B cell (primary cell): Measurements from ENCODE around the gene ARHGEF17. TPM values are rescaled to one million over a fixed set of nuclear protein-coding genes. Genes with fewer than 3 reads are reported as not detected.

Experiments used
- ATAC-seq: fragments of 200-7000 bp; cut with Tn5 transposase; one replicate; pipeline ENCODE4 v1.10.0; 2021; ENCODE audit warnings: low read depth, mild to moderate bottlenecking, moderate number of reproducible peaks, moderate library complexity
- CTCF ChIA-PET: fragments of 350-600 bp; sonication (Branson Sonifier 250); formaldehyde crosslinking; loops from one replicate; lab custom pipeline; 2021; ENCODE audit warnings: antibody characterized with exemption, inconsistent platforms; lab: Charles Lee
- POLR2A ChIA-PET: fragments of 350-600 bp; sonication (Branson Sonifier 250); formaldehyde crosslinking; loops from one replicate; lab custom pipeline; 2021; ENCODE audit warnings: antibody characterized with exemption; lab: Charles Lee
- DNase-seq: peaks from one replicate; pipeline ENCODE4 v3.0.0; 2013
- H2AFZ ChIP-seq: 2 replicates; pipeline ENCODE4 v1.6.1; 2012; ENCODE audit warnings: mild to moderate bottlenecking, low read depth, low read length; ENCODE audit not compliant: insufficient read depth, poor library complexity, severe bottlenecking
- H3K27ac ChIP-seq, 2 donors: 1 replicate in 1 of 2; 2 replicates in 1 of 2; pipeline ENCODE4 v1.5.1; 2012 to 2013; ENCODE audit warnings: low read length in 2 of 2, mild to moderate bottlenecking in 2 of 2, moderate library complexity in 1 of 2
- H3K27me3 ChIP-seq, 4 experiments: fragments of 200-600 bp in 1 of 4; sonication (generic) in 1 of 4; replicated peaks in 1 of 4; 1 replicate in 2 of 4; 2 replicates in 2 of 4; pipeline versions ENCODE4 v1.6.1 to v1.7.0; 2013 to 2016; ENCODE audit warnings: low read length in 3 of 4, mild to moderate bottlenecking in 2 of 4, mixed read lengths in 1 of 4, moderate library complexity in 1 of 4; ENCODE audit not compliant: insufficient read depth in 4 of 4, control insufficient read depth in 3 of 4; ENCODE audit errors: control extremely low read depth in 1 of 4
- H3K36me3 ChIP-seq, 2 experiments: replicated peaks in 1 of 2; 1 replicate in 1 of 2; 2 replicates in 1 of 2; pipeline versions ENCODE4 v1.6.1 to v1.7.1; 2013; ENCODE audit warnings: low read length in 1 of 2; ENCODE audit not compliant: insufficient read depth in 2 of 2, control insufficient read depth in 1 of 2; ENCODE audit errors: control extremely low read depth in 1 of 2, extremely low read depth in 1 of 2
- H3K4me1 ChIP-seq, 2 donors: fragments of 200-600 bp in 1 of 2; sonication (generic) in 1 of 2; 1 replicate in 1 of 2; 2 replicates in 1 of 2; pipeline versions ENCODE4 v1.5.1 to v1.6.1; 2013 to 2017; ENCODE audit warnings: low read length in 2 of 2; ENCODE audit not compliant: control insufficient read depth in 2 of 2, insufficient read depth in 2 of 2
- H3K4me2 ChIP-seq: replicated peaks from 2 replicates; pipeline ENCODE3; 2012; ENCODE audit warnings: mild to moderate bottlenecking, low read depth, low read length; ENCODE audit not compliant: poor library complexity, severe bottlenecking
- H3K4me3 ChIP-seq, 5 experiments: fragments of 200-600 bp in 1 of 5; sonication (generic) in 1 of 5; 1 replicate in 3 of 5; 2 replicates in 2 of 5; pipeline versions ENCODE4 v1.5.1 to v1.7.0; 2011 to 2016; ENCODE audit warnings: low read length in 4 of 5, mild to moderate bottlenecking in 4 of 5, low read depth in 2 of 5, control low read depth in 1 of 5, moderate library complexity in 1 of 5; ENCODE audit not compliant: insufficient read depth in 1 of 5; ENCODE audit errors: control extremely low read depth in 1 of 5, extremely low read depth in 1 of 5
- H3K79me2 ChIP-seq: fragments of 200-600 bp; sonication (generic); one replicate; pipeline ENCODE4 v1.6.0; 2016; ENCODE audit warnings: low read length; ENCODE audit not compliant: control insufficient read depth, insufficient read depth
- H3K9ac ChIP-seq: fragments of 200-600 bp; sonication (generic); 2 replicates; pipeline ENCODE4 v1.6.1; 2017; ENCODE audit warnings: mild to moderate bottlenecking, low read length, moderate library complexity
- H3K9me3 ChIP-seq, 3 donors: one replicate each; pipeline versions ENCODE4 v1.6.1 to v1.7.1; 2013; ENCODE audit warnings: low read length in 2 of 3; ENCODE audit not compliant: control insufficient read depth in 2 of 3, insufficient read depth in 1 of 3; ENCODE audit errors: control extremely low read depth in 1 of 3
- H4K20me1 ChIP-seq: 2 replicates; pipeline ENCODE4 v1.6.0; 2012; ENCODE audit warnings: mild to moderate bottlenecking, low read length; ENCODE audit not compliant: insufficient read depth, control insufficient read depth, poor library complexity, severe bottlenecking
- H3K27ac Mint-ChIP-seq: one replicate; pipeline ENCODE4 v1.8.0; 2021; ENCODE audit warnings: mixed read lengths
- H3K27me3 Mint-ChIP-seq: one replicate; pipeline ENCODE4 v1.8.0; 2021; ENCODE audit warnings: mixed read lengths
- H3K4me1 Mint-ChIP-seq: one replicate; pipeline ENCODE4 v1.8.0; 2021; ENCODE audit warnings: mixed read lengths
- H3K4me3 Mint-ChIP-seq: one replicate; pipeline ENCODE4 v1.8.0; 2021; ENCODE audit warnings: mixed read lengths
- H3K9me3 Mint-ChIP-seq: one replicate; pipeline ENCODE4 v1.8.0; 2022; ENCODE audit warnings: mixed read lengths; ENCODE audit not compliant: insufficient read depth
- CTCF ChIP-seq: fragments of 200-600 bp; IDR thresholded peaks from one replicate; pipeline ENCODE4 v1.8.0; 2022; ENCODE audit warnings: antibody characterized with exemption, mild to moderate bottlenecking
- EZH2 ChIP-seq: IDR thresholded peaks from 2 replicates; pipeline ENCODE4 v1.6.1; 2012; ENCODE audit warnings: borderline replicate concordance, low read depth, mild to moderate bottlenecking, moderate library complexity, low read length; ENCODE audit not compliant: insufficient read depth, poor library complexity, severe bottlenecking
- WGBS: methylation state at CpG from one replicate; pipeline ENCODE4 v1.1.5; 2013; ENCODE audit warnings: missing lambda C conversion rate; ENCODE audit not compliant: insufficient coverage; 5-methylcytosine and 5-hydroxymethylcytosine counted together
- intact Hi-C: fragments of 100-400 bp; cut with micrococcal nuclease; formaldehyde crosslinking; loops from one replicate; pipeline ENCODE4 v1.10.0; 2022
- polyA plus RNA-seq: library from polyadenylated mRNA; depleted of rRNA; stranded (reverse); fragments of >200 nt; gene quantifications from 2 replicates; pipeline ENCODE4 v1.2.3, GENCODE V29; 2012
- total RNA-seq, 2 donors: library from RNA; stranded (reverse); fragments of 120-200 nt in 1 of 2; gene quantifications; 1 replicate in 1 of 2; 2 replicates in 1 of 2; pipeline versions ENCODE4 v1.2.3 to v1.2.4, GENCODE V29; 2013 to 2022

Gene ARHGEF17
- total and polyA plus RNA-seq, 2 donors (not counting 1 experiment from before 2014, with no cell fraction given) = 0.05 TPM; not detected in 1

GRCh38 chr11:73360743-73361369 lies 52.8 kb downstream of the ARHGEF17 start:
- intact Hi-C loops = no loop called here
- no peaks in the 10 kb centered on the region for H4K20me1 ChIP-seq
- no peak overlapping the region for H3K4me3 ChIP-seq
- no peak overlapping the region for H3K4me2 ChIP-seq
- H3K9me3 ChIP-seq = no peaks in the 10 kb centered on the region
- CTCF ChIA-PET = interaction anchor here (0.7 to 23.8 kb wide), 8 partner anchors 9 to 300 kb away, joined by 3 to 311 read pairs (median 6); partner anchors contain the start of gene RELT
- no peak for TF ChIP-seq EZH2
- TF ChIP-seq CTCF = no peak
- WGBS = 92% methylated on average over 6 of the region's 8 CpGs
- H3K9ac ChIP-seq = no peak overlapping the region
- POLR2A ChIA-PET = interaction anchor here (1.7 kb wide), 2 partner anchors 22 to 24 kb away, joined by 3 to 4 read pairs; no protein-coding TSS in a partner anchor
- H3K27me3 ChIP-seq = no peaks in the 10 kb centered on the region
- Mint-ChIP-seq H3K9me3 (no peaks in the 10 kb centered on the region), H3K27me3 (no peaks in the 10 kb centered on the region), H3K4me3 (no peak overlapping the region), H3K27ac (peak overlapping the region; percentile 56), H3K4me1 (peaks cover 23% of the 10 kb centered on the region)
- peaks cover 11 to 21% of the 10 kb centered on the region in 2 donors for H3K4me1 ChIP-seq
- DNase-seq (no peak), ATAC-seq (no peak)
- H2AFZ ChIP-seq = no peak overlapping the region
- no peak overlapping the region for H3K27ac ChIP-seq
- H3K79me2 ChIP-seq = no peaks in the 10 kb centered on the region
- no peaks in the 10 kb centered on the region for H3K36me3 ChIP-seq
